ENCODE data around the gene ACRV1. TPM values are rescaled to one million over a fixed set of nuclear protein-coding genes. Genes with fewer than 3 reads are reported as not detected.

The ACRV1 gene
- total RNA-seq, 1 donor from 2014 or later: 1.2 TPM

DNA sequence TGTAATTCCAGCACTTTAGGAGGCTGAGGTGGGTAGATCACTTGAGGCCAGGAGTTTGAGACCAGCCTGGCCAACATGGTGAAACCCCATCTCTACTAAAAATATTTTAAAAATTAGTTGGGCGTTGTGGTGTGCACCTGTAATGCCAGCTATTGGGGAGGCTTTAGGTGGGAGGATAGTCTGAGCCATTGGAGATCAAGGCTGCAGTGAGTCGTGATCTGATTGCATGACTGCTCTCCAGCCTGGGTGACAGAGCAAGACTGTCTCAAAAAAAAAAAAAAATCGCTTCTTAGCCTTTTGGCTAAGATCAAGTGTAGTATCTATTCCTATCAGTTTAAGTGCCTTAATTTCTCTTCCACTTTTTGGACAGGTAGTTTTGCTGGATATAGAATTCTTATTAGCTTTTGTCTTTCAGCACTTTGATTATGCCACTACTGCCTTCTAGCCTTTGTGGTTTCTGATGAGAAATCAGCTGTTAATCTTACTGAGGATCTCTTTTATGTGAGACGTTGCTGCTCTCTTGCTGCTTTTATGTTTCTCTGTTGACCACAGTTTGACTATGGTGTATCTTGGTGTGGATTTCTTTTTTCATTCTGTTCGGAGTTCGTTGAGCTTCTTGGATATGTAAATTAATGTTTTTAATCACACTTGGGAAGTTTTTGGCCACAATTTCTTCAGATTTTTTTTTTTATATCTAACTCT lies 31.0 kb downstream of the ACRV1 start:
- Mint-ChIP-seq H3K4me3 (no peak overlapping the region), H3K9me3 (no peaks in the 10 kb centered on the region), H3K4me1 (no peaks in the 10 kb centered on the region), H3K36me3 (ENCODE audit: low read depth) (peaks cover 23% of the 10 kb centered on the region), H3K27me3 (ENCODE audit: low read depth) (no peaks in the 10 kb centered on the region), H3K27ac (ENCODE audit: unreplicated experiment) (no peak overlapping the region)
- DNase-seq (ENCODE audit: low read depth, low spot score): no peak
- TF ChIP-seq, protein P1, sequence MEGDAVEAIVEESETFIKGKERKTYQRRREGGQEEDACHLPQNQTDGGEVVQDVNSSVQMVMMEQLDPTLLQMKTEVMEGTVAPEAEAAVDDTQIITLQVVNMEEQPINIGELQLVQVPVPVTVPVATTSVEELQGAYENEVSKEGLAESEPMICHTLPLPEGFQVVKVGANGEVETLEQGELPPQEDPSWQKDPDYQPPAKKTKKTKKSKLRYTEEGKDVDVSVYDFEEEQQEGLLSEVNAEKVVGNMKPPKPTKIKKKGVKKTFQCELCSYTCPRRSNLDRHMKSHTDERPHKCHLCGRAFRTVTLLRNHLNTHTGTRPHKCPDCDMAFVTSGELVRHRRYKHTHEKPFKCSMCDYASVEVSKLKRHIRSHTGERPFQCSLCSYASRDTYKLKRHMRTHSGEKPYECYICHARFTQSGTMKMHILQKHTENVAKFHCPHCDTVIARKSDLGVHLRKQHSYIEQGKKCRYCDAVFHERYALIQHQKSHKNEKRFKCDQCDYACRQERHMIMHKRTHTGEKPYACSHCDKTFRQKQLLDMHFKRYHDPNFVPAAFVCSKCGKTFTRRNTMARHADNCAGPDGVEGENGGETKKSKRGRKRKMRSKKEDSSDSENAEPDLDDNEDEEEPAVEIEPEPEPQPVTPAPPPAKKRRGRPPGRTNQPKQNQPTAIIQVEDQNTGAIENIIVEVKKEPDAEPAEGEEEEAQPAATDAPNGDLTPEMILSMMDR (conservative IDR thresholded peaks at IDR 0.05): no peak

DNA sequence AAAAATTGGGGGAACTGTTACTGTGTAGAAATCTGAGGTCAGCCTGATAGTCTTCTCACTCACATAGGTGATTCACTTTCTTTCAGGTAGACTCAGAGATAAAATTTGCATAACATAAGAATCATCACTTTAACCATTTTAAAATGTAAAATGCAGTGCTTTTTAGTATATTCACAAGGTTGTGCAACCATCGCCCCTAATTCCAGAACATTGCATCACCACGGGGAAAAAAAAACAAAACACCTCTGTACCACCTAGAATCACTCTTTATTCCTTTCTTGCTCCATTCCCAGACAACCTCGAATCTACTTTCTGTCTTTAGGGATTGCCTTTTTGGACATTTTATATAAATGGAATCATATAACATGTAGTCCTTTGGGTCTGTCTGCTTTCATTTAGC lies 34.8 kb downstream of the ACRV1 start:
- Mint-ChIP-seq H3K27me3 (ENCODE audit: low read depth) (no peaks in the 10 kb centered on the region), H3K4me1 (no peaks in the 10 kb centered on the region), H3K9me3 (no peaks in the 10 kb centered on the region), H3K4me3 (no peak overlapping the region), H3K27ac (ENCODE audit: unreplicated experiment) (no peak overlapping the region), H3K36me3 (ENCODE audit: low read depth) (peaks cover 30% of the 10 kb centered on the region)
- TF ChIP-seq, protein P1 (conservative IDR thresholded peaks at IDR 0.05): no peak
- DNase-seq (ENCODE audit: low read depth, low spot score): no peak

DNA sequence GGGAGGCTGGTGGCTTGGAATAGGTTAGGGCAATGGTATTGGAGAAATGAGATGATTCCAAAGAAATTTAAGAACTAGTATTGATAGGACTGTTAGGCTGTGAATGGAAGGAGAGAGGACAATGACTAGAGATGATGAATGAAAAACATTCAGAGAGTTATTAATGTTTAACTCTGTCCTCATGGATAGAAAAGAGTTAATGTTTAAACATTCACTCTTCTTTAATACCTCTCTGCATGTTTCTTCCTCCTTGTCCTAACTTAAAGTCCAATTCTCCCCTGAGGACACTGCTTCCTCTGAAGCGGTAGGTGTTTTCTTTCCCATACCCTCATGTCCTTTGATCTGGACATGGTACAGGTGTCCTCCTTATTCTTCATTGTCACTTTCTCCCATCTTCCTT lies 42.3 kb downstream of the ACRV1 start:
- no peaks in the 10 kb centered on the region for H3K4me1 Mint-ChIP-seq
- peaks cover 29% of the 10 kb centered on the region for H3K36me3 Mint-ChIP-seq (ENCODE audit: low read depth)
- DNase-seq (ENCODE audit: low read depth, low spot score): no peak
- TF ChIP-seq, protein P1 (conservative IDR thresholded peaks at IDR 0.05): no peak
- no peaks in the 10 kb centered on the region for H3K9me3 Mint-ChIP-seq
- no peaks in the 10 kb centered on the region for H3K27me3 Mint-ChIP-seq (ENCODE audit: low read depth)
- no peak overlapping the region for H3K27ac Mint-ChIP-seq (ENCODE audit: unreplicated experiment)
- no peak overlapping the region for H3K4me3 Mint-ChIP-seq

DNA sequence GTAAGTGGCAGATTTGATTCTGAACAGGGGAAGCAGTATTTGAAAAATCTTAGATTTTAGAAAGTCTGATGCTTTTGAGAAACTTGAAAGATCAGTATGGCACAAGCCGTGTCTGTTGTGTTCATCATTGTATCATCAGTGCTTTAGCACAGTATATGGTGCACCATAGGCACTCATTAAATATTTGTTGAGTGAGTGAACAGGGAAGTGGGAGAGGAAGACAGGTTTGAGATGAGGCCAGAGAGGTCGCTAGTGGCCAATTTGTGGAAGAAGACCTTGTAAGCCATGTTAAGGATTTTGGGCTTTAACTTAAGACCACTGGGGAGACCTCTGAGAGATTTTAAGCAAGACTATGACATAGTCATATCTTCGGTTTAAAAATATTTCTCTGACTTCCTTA lies 42.8 kb downstream of the ACRV1 start:
- peaks cover 29% of the 10 kb centered on the region for H3K36me3 Mint-ChIP-seq (ENCODE audit: low read depth)
- H3K9me3 Mint-ChIP-seq: no peaks in the 10 kb centered on the region
- H3K27ac Mint-ChIP-seq (ENCODE audit: unreplicated experiment): no peak overlapping the region
- H3K27me3 Mint-ChIP-seq (ENCODE audit: low read depth): no peaks in the 10 kb centered on the region
- TF ChIP-seq, protein P1 (conservative IDR thresholded peaks at IDR 0.05): no peak
- no peaks in the 10 kb centered on the region for H3K4me1 Mint-ChIP-seq
- no peak overlapping the region for H3K4me3 Mint-ChIP-seq
- no peak for DNase-seq (ENCODE audit: low read depth, low spot score)

DNA sequence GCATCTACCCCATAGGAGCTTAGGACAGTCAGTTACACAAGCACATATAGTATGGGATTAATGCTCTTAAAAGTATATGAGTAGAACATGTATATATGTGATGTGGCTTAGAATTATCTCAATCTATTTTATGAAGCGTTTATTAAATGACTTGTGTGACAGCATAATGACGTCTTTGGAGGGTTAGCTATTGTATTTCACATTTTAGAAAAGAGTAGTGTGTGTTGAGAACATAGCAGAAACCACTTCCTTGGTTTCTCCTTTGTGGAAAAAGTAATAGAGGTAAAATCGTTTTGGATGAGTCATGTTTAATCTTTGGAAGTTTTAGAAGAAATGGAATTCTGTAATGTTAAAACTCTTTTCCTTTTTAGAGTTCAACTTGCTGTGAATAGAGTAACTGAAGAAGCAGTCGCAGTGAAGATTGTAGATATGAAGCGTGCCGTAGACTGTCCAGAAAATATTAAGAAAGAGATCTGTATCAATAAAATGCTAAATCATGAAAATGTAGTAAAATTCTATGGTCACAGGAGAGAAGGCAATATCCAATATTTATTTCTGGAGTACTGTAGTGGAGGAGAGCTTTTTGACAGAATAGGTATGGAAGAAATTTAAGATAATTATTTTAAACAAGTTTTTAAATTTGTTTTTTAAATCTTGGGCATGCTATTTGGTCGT lies 53.3 kb downstream of the ACRV1 start:
- TF ChIP-seq, protein P1 (conservative IDR thresholded peaks at IDR 0.05): no peak
- DNase-seq (ENCODE audit: low read depth, low spot score): no peak
- no peaks in the 10 kb centered on the region for H3K36me3 Mint-ChIP-seq (ENCODE audit: low read depth)
- no peak overlapping the region for H3K27ac Mint-ChIP-seq (ENCODE audit: unreplicated experiment)
- H3K4me3 Mint-ChIP-seq: peak overlapping the region; percentile 93
- H3K27me3 Mint-ChIP-seq (ENCODE audit: low read depth): peaks cover 2% of the 10 kb centered on the region
- peaks cover 28% of the 10 kb centered on the region for H3K4me1 Mint-ChIP-seq
- no peaks in the 10 kb centered on the region for H3K9me3 Mint-ChIP-seq

Data from neural crest cell (in vitro differentiated cells).